HG03354 (cell line): ENCODE data around the gene PCDHA7.
"Not testable (repeated sequence)": the region's sequence is repeated elsewhere in the genome, so short reads cannot be mapped to it uniquely, and the experiment has no call there.

Source experiments
- ATAC-seq: cut with Tn5 transposase; IDR thresholded peaks from one replicate; pipeline ENCODE4 v1.9.1; 2021; ENCODE audit warnings: mild to moderate bottlenecking; ENCODE audit not compliant: unreplicated experiment, poor library complexity, severe bottlenecking

The PCDHA7 gene

DNA sequence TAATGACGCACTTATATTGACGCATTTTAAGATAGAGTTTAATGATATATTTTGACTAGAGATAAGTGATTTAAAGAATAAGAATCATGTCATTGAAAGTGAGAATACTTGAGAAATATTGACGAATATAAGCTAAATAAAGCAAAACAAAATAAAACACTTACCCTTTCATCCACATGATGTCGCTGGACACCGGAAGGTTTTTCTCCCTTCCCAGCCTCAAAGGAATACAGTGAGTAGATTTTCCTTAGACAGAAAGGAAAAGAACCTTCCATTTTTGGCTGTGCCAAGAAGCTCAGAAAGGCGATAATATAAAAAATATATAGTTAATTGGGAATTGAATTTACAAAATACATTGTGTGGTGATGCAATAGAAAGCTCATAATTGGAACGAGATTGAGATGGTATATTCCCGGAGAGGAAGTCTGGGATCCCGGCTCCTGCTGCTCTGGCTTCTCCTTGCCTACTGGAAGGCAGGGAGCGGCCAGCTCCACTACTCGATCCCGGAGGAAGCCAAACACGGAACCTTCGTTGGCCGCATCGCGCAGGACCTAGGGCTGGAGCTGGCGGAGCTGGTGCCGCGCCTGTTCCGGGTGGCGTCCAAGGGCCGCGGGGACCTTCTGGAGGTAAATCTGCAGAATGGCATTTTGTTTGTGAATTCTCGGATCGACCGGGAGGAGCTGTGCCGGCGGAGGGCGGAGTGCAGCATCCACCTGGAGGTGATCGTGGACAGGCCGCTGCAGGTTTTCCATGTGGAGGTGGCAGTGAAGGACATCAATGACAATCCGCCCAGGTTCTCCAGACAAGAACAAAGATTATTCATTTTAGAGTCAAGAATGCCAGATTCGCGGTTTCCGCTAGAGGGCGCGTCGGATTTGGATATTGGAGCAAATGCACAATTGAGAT is 12.4 kb upstream of the PCDHA7 start, which contains the start of gene PCDHA5:
Gene PCDHA5 (plus strand): TSS at position 239 of the 906 bp plus-strand sequence.
- no peak for ATAC-seq

DNA sequence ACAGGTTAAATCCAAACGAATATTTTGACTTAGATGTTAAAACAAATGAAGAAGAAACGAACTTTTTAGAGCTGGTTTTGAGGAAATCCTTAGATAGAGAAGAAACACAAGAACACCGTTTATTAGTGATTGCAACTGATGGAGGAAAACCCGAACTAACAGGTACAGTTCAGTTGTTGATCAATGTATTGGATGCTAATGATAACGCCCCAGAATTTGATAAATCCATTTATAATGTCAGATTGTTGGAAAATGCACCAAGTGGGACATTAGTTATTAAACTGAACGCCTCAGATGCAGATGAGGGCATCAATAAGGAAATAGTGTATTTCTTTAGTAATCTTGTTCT is 11.8 kb upstream of the PCDHA7 start:
- no peak for ATAC-seq

DNA sequence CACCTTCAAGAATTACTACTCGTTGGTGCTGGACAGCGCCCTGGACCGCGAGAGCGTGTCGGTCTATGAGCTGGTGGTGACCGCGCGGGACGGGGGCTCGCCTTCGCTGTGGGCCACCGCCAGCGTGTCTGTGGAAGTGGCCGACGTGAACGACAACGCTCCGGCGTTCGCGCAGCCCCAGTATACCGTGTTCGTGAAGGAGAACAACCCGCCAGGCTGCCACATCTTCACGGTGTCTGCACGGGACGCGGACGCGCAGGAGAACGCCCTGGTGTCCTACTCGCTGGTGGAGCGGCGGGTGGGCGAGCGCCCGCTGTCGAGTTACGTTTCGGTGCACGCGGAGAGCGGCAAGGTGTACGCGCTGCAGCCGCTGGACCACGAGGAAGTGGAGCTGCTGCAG is 11.1 kb upstream of the PCDHA7 start:
- not testable (repeated sequence) for ATAC-seq

DNA sequence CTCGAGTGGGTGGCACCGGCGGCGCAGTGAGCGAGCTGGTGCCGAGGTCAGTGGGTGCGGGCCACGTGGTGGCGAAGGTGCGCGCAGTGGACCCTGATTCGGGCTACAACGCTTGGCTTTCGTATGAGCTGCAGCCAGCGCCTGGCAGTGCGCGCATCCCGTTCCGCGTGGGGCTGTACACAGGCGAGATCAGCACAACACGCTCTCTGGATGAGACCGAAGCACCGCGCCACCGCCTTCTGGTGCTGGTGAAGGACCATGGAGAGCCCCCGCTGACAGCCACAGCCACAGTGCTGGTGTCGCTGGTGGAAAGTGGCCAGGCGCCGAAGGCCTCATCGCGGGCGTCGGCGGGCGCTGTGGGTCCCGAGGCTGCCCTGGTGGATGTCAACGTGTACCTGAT is 10.6 kb upstream of the PCDHA7 start:
- ATAC-seq = no peak

DNA sequence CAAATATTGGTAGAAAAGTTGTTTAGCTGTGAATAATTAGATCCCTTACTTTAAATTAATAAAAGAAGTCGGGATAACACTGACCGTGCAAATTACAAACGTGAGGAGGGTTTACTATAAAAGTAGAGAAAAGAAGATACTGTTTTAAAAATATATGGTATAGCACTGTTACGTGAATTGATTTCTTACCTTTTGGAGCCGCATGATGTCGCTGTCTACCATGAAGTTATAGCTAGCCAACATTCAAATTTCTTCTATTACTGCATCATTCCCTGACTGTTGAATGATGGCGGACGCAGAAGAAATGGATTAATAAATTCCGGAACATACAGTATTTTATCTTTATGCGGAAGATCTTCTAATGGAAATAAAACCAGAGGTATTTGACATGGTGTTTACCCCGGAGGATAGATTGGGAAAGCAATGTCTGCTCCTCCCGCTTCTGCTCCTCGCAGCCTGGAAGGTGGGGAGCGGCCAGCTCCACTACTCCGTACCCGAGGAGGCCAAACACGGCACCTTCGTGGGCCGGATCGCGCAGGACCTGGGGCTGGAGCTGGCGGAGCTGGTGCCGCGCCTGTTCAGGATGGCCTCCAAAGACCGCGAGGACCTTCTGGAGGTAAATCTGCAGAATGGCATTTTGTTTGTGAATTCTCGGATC is 6.2 kb upstream of the PCDHA7 start, which contains the start of gene PCDHA6:
Gene PCDHA6 (plus strand): TSS at position 257 of the 658 bp plus-strand sequence. CDS start 132 bp downstream, at position 389.
- ATAC-seq = no peak

DNA sequence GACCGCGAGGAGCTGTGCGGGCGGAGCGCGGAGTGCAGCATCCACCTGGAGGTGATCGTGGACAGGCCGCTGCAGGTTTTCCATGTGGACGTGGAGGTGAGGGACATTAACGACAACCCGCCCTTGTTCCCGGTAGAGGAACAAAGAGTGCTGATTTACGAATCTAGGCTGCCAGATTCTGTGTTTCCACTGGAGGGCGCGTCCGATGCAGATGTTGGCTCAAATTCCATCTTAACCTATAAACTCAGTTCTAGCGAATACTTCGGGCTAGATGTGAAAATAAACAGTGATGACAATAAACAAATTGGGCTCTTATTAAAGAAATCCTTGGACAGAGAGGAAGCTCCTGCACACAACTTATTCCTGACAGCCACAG is 5.7 kb upstream of the PCDHA7 start:
- no peak for ATAC-seq

DNA sequence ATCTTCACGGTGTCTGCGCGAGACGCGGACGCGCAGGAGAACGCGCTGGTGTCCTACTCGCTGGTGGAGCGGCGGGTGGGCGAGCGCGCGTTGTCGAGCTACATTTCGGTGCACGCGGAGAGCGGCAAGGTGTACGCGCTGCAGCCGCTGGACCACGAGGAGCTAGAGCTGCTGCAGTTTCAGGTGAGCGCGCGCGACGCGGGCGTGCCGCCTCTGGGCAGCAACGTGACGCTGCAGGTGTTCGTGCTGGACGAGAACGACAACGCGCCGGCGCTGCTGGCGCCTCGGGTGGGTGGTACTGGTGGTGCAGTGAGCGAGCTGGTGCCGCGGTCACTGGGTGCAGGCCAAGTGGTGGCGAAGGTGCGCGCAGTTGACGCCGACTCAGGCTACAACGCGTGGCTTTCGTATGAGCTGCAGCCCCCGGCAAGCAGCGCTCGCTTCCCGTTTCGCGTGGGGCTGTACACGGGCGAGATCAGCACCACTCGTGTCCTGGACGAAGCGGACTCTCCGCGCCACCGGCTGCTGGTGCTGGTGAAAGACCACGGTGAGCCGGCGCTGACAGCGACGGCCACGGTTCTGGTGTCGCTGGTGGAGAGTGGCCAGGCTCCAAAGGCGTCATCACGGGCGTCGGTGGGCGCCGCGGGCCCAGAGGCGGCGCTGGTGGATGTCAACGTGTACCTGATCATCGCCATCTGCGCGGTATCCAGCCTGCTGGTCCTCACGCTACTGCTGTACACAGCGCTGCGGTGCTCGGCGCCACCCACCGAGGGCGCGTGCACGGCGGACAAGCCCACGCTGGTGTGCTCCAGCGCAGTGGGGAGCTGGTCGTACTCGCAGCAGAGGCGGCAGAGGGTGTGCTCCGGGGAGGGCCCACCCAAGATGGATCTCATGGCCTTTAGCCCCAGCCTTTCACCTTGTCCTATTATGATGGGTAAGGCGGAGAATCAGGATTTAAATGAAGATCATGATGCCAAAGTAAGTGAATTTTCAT is 4.3 kb upstream of the PCDHA7 start:
- not testable (repeated sequence) for ATAC-seq

DNA sequence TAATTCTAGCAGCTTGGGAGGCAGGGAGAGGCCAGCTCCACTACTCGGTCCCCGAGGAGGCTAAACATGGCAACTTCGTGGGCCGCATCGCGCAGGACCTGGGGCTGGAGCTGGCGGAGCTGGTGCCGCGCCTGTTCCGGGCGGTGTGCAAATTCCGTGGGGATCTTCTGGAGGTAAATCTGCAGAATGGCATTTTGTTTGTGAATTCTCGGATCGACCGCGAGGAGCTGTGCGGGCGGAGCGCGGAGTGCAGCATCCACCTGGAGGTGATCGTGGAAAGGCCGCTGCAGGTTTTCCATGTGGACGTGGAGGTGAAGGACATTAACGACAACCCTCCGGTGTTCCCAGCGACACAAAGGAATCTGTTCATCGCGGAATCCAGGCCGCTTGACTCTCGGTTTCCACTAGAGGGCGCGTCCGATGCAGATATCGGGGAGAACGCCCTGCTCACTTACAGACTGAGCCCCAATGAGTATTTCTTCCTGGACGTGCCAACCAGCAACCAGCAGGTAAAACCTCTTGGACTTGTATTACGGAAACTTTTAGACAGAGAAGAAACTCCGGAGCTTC is 455 bp downstream of the PCDHA7 start:
- ATAC-seq = not testable (repeated sequence)

DNA sequence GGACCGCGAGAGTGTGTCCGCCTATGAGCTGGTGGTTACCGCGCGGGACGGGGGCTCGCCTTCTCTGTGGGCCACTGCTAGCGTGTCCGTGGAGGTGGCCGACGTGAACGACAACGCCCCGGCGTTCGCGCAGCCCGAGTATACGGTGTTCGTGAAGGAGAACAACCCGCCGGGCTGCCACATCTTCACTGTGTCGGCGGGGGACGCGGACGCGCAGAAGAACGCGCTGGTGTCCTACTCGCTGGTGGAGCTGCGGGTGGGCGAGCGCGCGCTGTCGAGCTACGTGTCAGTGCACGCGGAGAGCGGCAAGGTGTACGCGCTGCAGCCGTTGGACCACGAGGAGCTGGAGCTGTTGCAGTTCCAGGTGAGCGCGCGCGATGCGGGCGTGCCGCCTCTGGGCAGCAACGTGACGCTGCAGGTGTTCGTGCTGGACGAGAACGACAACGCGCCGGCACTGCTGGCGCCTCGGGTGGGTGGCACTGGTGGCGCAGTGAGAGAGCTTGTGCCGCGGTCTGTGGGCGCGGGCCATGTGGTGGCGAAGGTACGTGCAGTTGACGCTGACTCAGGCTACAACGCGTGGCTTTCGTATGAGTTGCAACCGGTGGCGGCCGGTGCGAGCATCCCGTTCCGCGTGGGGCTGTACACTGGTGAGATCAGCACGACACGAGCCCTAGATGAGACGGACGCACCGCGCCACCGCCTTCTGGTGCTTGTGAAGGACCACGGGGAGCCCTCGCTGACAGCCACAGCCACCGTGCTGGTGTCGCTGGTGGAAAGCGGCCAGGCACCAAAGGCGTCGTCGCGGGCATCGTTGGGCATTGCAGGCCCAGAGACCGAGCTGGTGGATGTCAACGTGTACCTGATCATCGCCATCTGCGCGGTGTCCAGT is 1.8 kb downstream of the PCDHA7 start:
- ATAC-seq = no peak

DNA sequence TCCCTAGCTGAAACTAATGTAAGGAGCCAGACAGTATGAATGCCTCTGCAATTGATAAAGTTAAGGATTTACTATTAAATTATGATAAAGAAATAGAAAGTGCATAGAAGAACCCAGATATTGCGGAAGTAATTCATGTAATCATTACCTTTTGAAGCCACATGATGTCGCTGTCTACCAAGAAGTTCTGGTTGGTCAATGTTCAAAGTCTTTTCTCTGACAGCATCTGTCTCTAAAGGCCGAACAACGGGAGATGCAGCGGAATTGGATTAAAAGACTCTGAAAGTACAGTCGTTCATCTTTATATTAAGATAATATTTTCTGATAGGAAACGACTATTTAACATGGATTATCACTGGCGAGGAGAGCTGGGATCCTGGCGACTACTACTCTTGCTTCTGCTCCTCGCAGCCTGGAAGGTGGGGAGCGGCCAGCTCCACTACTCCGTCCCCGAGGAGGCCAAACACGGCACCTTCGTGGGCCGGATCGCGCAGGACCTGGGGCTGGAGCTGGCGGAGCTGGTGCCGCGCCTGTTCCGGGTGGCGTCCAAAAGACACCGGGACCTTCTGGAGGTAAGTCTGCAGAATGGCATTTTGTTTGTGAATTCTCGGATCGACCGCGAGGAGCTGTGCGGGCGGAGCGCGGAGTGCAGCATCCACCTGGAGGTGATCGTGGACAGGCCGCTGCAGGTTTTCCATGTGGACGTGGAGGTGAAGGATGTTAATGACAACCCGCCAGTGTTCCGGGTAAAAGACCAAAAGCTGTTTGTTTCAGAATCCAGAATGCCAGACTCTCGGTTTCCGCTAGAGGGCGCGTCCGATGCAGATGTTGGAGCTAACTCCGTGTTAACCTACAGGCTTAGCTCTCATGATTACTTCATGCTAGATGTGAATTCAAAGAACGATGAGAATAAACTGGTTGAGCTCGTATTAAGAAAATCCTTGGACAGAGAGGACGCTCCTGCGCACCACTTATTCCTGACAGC is 7.2 kb downstream of the PCDHA7 start, which contains the start of gene PCDHA8:
Gene PCDHA8 (plus strand): TSS at position 210 of the 985 bp plus-strand sequence. CDS start 135 bp downstream, at position 345.
- no peak for ATAC-seq

DNA sequence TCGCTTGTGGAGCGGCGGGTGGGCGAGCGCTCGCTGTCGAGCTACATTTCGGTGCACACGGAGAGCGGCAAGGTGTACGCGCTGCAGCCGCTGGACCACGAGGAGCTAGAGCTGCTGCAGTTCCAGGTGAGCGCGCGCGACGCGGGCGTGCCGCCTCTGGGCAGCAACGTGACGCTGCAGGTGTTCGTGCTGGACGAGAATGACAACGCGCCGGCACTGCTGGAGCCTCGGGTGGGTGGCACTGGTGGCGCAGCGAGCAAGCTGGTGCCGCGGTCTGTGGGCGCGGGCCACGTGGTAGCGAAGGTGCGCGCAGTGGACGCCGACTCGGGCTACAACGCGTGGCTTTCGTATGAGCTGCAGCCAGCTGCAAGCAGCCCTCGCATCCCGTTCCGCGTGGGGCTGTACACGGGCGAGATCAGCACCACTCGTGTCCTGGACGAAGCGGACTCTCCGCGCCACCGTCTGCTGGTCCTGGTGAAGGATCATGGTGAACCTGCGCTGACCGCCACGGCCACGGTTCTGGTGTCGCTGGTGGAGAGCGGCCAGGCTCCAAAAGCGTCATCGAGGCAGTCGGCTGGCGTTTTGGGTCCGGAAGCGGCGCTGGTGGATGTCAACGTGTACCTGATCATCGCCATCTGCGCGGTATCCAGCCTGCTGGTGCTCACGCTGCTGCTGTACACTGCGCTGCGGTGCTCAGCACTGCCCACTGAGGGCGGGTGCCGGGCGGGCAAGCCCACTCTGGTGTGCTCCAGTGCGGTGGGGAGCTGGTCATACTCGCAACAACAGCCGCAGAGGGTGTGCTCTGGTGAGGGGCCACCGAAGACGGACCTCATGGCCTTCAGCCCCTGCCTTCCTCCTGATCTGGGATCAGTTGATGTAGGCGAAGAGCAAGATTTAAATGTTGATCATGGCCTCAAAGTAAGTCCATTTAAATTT is 9.0 kb downstream of the PCDHA7 start:
- ATAC-seq = no peak

DNA sequence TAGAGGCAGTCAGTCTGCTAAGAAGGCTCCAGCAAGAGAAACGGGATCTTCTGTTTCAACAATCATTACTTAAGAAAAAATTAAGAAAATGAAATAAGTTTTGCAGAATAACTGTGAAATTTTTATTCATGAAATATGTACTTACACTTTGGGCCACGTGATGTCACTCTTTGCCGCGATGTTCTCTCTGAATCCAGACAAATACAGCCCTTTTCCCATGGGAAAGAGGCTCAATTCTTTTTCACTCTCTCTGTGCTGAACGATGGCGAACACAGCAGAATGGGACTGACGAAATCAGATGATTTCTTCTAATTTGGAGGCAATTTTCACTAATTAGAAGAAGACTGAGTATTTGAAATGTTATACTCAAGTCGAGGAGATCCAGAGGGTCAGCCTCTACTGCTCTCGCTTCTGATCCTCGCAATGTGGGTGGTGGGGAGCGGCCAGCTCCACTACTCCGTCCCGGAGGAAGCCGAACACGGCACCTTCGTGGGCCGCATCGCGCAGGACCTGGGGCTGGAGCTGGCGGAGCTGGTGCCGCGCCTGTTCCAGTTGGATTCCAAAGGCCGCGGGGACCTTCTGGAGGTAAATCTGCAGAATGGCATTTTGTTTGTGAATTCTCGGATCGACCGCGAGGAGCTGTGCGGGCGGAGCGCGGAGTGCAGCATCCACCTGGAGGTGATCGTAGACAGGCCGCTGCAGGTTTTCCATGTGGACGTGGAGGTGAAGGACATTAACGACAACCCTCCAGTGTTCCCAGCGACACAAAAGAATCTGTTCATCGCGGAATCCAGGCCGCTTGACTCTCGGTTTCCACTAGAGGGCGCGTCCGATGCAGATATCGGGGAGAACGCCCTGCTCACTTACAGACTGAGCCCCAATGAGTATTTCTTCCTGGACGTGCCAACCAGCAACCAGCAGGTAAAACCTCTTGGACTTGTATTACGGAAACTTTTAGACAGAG is 14.4 kb downstream of the PCDHA7 start, which contains the start of gene PCDHA9:
Gene PCDHA9 (plus strand): TSS at position 244 of the 964 bp plus-strand sequence. CDS start 114 bp downstream, at position 358.
- ATAC-seq = not testable (repeated sequence)

DNA sequence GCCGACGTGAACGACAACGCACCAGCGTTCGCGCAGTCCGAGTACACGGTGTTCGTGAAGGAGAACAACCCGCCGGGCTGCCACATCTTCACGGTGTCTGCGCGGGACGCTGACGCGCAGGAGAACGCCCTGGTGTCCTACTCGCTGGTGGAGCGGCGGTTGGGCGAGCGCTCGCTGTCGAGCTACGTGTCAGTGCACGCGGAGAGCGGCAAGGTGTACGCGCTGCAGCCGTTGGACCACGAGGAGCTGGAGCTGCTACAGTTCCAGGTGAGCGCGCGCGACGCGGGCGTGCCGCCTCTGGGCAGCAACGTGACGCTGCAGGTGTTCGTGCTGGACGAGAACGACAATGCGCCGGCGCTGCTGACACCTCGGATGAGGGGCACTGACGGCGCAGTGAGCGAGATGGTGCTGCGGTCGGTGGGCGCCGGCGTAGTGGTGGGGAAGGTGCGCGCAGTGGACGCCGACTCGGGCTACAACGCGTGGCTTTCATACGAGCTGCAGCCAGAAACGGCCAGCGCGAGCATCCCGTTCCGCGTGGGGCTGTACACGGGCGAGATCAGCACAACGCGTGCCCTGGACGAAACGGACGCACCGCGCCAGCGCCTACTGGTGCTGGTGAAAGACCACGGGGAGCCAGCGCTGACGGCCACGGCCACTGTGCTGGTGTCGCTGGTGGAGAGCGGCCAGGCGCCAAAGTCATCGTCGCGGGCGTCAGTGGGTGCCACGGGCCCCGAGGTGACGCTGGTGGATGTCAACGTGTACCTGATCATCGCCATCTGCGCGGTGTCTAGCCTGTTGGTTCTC is 16.0 kb downstream of the PCDHA7 start:
- ATAC-seq = not testable (repeated sequence)
